NCI-H2029 (cell line): Measurements from ENCODE around the gene EPO.
"Not testable (repeated sequence)": the region's sequence is repeated elsewhere in the genome, so short reads cannot be mapped to it uniquely, and the experiment has no call there.

ENCODE experiments used
- DNase-seq: peaks from one replicate; lab custom pipeline; 2025; lab: John Stamatoyannopoulos, UW

Gene EPO

GRCh38 chr7:100705320-100705752 lies 14.9 kb upstream of the EPO start:
- peak; percentile 53 for DNase-seq

GRCh38 chr7:100705753-100706671 lies 14.3 kb upstream of the EPO start, which contains the start of gene POP7:
Gene POP7, plus strand, starts transcription at chr7:100706121. Its CDS starts 710 bp downstream, at chr7:100706831.
- peak; percentile 99 for DNase-seq

GRCh38 chr7:100706672-100707311 lies 13.5 kb upstream of the EPO start:
- no peak for DNase-seq

- no peak for DNase-seq
Measured at GRCh38 chr7:100708395-100708794, 11.9 kb upstream of the EPO start.

GRCh38 chr7:100710452-100710851 lies 9.8 kb upstream of the EPO start:
- no peak for DNase-seq

GRCh38 chr7:100711369-100711768 lies 8.9 kb upstream of the EPO start:
- DNase-seq, result no peak

- no peak for DNase-seq
Measured at GRCh38 chr7:100714725-100715124, 5.5 kb upstream of the EPO start.

- DNase-seq, result not testable (repeated sequence)
Measured at GRCh38 chr7:100717073-100717472, 3.2 kb upstream of the EPO start.

GRCh38 chr7:100719523-100720278 lies 567 bp upstream of the EPO start:
- no peak for DNase-seq

- no peak for DNase-seq
Measured at GRCh38 chr7:100720671-100721504, 620 bp downstream of the EPO start.

- no peak for DNase-seq
Measured at GRCh38 chr7:100721505-100721812, 1.2 kb downstream of the EPO start.

- no peak for DNase-seq
Measured at GRCh38 chr7:100722480-100723212, 2.4 kb downstream of the EPO start.

GRCh38 chr7:100723732-100724275 lies 3.5 kb downstream of the EPO start:
- DNase-seq, result no peak

- DNase-seq, result not testable (repeated sequence)
Measured at GRCh38 chr7:100724364-100724763, 4.1 kb downstream of the EPO start.

- DNase-seq, result no peak
Measured at GRCh38 chr7:100726996-100727761, 6.9 kb downstream of the EPO start.

- no peak for DNase-seq
Measured at GRCh38 chr7:100728196-100728595, 7.9 kb downstream of the EPO start.

GRCh38 chr7:100730136-100730800 lies 10.0 kb downstream of the EPO start:
- no peak for DNase-seq

GRCh38 chr7:100731937-100732636 lies 11.8 kb downstream of the EPO start:
- no peak for DNase-seq

GRCh38 chr7:100735730-100736129 lies 15.5 kb downstream of the EPO start:
- no peak for DNase-seq
